Sigmoid colon (tissue), 7 donors: ENCODE data around the gene TPH2. TPM values are rescaled to one million over a fixed set of nuclear protein-coding genes. Genes with fewer than 3 reads are reported as not detected.

Source experiments
- DNase-seq: peaks from one replicate; pipeline ENCODE4 v3.0.0-alpha.2; 2019
- H3K27ac ChIP-seq, 4 donors: fragments of 200-600 bp; sonication (generic); one replicate each; pipeline ENCODE4 v1.5.1; 2016 to 2019; ENCODE audit warnings: mild to moderate bottlenecking in 1 of 4
- H3K27me3 ChIP-seq, 3 donors: fragments of 200-600 bp; sonication (generic); one replicate each; pipeline ENCODE4 v1.5.1; 2019; ENCODE audit warnings: mild to moderate bottlenecking in 1 of 3
- H3K36me3 ChIP-seq, 4 donors: fragments of 200-600 bp; sonication (generic); one replicate each; pipeline ENCODE4 v1.5.1; 2016 to 2019
- H3K4me1 ChIP-seq, 4 donors: fragments of 200-600 bp; sonication (generic); one replicate each; pipeline ENCODE4 v1.5.1; 2017 to 2019
- H3K4me3 ChIP-seq, 4 donors: fragments of 200-600 bp; sonication (generic); one replicate each; pipeline ENCODE4 v1.5.1; 2017 to 2019; ENCODE audit warnings: mild to moderate bottlenecking in 2 of 4, moderate library complexity in 1 of 4
- H3K9me3 ChIP-seq, 4 donors: fragments of 200-600 bp in 3 of 4; sonication (generic) in 3 of 4; one replicate each; pipeline versions ENCODE4 v1.5.1 to v1.6.1; 2013 to 2019
- EP300 ChIP-seq, 4 donors: sonication (generic); formaldehyde crosslinking; IDR thresholded peaks; one replicate each; pipeline ENCODE4 v1.6.1; 2017; ENCODE audit warnings: antibody characterized with exemption in 4 of 4
- POLR2A ChIP-seq, 2 donors: fragments of 450-650 bp; IDR thresholded peaks; one replicate each; pipeline ENCODE4 v1.6.1; 2016; ENCODE audit warnings: antibody characterized with exemption in 2 of 2, mild to moderate bottlenecking in 2 of 2, moderate library complexity in 2 of 2
- POLR2AphosphoS5 ChIP-seq, 4 donors: sonication (generic); formaldehyde crosslinking; IDR thresholded peaks; one replicate each; pipeline ENCODE4 v1.6.1; 2017; ENCODE audit warnings: antibody characterized with exemption in 4 of 4
- WGBS, 2 donors: extraction: QIAGEN DNeasy Blood & Tissue Kit; methylation state at CpG; one replicate each; pipeline ENCODE4 v1.1.7; 2013; 5-methylcytosine and 5-hydroxymethylcytosine counted together
- intact Hi-C: fragments of 100-400 bp; cut with DNase I; formaldehyde crosslinking; loops from one replicate; pipeline ENCODE4 v1.15.1; 2023
- polyA plus RNA-seq, 3 donors: library from polyadenylated mRNA; stranded (reverse); fragments of 200-250 nt; gene quantifications; one replicate each; pipeline ENCODE4 v1.2.3, GENCODE V29; 2013
- total RNA-seq, 4 donors: library from RNA; depleted of rRNA; stranded (reverse); fragments of >200 nt; gene quantifications; one replicate each; pipeline ENCODE4 v1.1.0, GENCODE V29; 2016
- TF ChIP-seq, protein P1 (sequence below), 4 experiments: fragments of 450-650 bp in 3 of 4; fragments of 200-600 bp in 1 of 4; IDR thresholded peaks; one replicate each; pipeline ENCODE4 v1.5.1; 2016 to 2019; ENCODE audit warnings: antibody characterized with exemption in 4 of 4, mild to moderate bottlenecking in 3 of 4, moderate library complexity in 2 of 4
- donor health status: healthy with polysubstance abuse.
- donor health status: Bipolar disorder and iron deficiency.
- donor health status: healthy.

Gene TPH2
- total and polyA plus RNA-seq, 7 donors: 0.14 to 0.55 (median 0.36) TPM; not detected in 4

GRCh38 chr12:71900091-71900490 is 38.6 kb upstream of the TPH2 start:
- no peak for DNase-seq
- TF ChIP-seq POLR2AphosphoS5 (IDR thresholded peaks at IDR 0.05) (no peak), POLR2A (IDR thresholded peaks at IDR 0.05) (no peak), EP300 (IDR thresholded peaks at IDR 0.05) (no peak)
- TF ChIP-seq, protein P1, sequence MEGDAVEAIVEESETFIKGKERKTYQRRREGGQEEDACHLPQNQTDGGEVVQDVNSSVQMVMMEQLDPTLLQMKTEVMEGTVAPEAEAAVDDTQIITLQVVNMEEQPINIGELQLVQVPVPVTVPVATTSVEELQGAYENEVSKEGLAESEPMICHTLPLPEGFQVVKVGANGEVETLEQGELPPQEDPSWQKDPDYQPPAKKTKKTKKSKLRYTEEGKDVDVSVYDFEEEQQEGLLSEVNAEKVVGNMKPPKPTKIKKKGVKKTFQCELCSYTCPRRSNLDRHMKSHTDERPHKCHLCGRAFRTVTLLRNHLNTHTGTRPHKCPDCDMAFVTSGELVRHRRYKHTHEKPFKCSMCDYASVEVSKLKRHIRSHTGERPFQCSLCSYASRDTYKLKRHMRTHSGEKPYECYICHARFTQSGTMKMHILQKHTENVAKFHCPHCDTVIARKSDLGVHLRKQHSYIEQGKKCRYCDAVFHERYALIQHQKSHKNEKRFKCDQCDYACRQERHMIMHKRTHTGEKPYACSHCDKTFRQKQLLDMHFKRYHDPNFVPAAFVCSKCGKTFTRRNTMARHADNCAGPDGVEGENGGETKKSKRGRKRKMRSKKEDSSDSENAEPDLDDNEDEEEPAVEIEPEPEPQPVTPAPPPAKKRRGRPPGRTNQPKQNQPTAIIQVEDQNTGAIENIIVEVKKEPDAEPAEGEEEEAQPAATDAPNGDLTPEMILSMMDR (IDR thresholded peaks at IDR 0.05): no peak
- Histone ChIP-seq H3K36me3 (peaks cover 0 to 88% (median 24%) of the 10 kb centered on the region in 4 donors), H3K4me3 (no peak overlapping the region), H3K4me1 (no peaks in the 10 kb centered on the region), H3K27me3 (no peaks in the 10 kb centered on the region), H3K27ac (no peak overlapping the region), H3K9me3 (no peaks in the 10 kb centered on the region)
- intact Hi-C loops: no loop called here
- 97 to 99% methylated on average over 2 of the region's 2 CpGs for WGBS, 2 donors

GRCh38 chr12:71904629-71905028 is 34.0 kb upstream of the TPH2 start:
- intact Hi-C loops: no loop called here
- Histone ChIP-seq H3K27me3 (no peaks in the 10 kb centered on the region), H3K9me3 (peaks cover 0 to under 1% (median 0%) of the 10 kb centered on the region in 4 donors), H3K36me3 (peaks cover 4 to 75% (median 11%) of the 10 kb centered on the region in 4 donors), H3K27ac (no peak overlapping the region), H3K4me3 (no peak overlapping the region), H3K4me1 (no peaks in the 10 kb centered on the region)
- no peak for DNase-seq
- 52 to 55% methylated on average over 1 of the region's 1 CpG for WGBS, 2 donors
- TF ChIP-seq POLR2AphosphoS5 (IDR thresholded peaks at IDR 0.05): no peak
- TF ChIP-seq EP300 (IDR thresholded peaks at IDR 0.05): no peak
- no peak for TF ChIP-seq POLR2A (IDR thresholded peaks at IDR 0.05)

DNA sequence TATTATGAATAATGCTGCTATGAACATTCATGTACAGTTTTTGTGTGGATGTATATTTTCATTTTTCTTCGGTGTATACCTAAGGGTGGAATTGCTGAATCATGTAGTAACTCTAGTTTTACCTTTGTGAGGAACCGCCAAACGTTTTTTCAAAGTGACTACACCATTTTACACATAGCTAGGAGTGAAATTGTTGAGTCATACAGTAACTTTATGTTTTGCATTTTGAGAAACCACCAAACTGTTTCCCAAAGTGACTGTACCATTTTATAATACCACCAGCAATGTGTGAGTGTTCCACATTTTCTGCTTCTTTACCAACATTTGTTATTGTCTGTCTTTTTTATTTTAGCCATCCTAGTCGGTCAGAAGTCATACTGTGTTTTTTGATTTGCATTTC is 3.1 kb upstream of the TPH2 start:
- H3K27me3 ChIP-seq: peaks cover 0 to 22% (median 0%) of the 10 kb centered on the region in 3 donors
- H3K4me1 ChIP-seq: no peaks in the 10 kb centered on the region
- TF ChIP-seq EP300 (IDR thresholded peaks at IDR 0.05) (no peak), POLR2A (IDR thresholded peaks at IDR 0.05) (no peak), POLR2AphosphoS5 (IDR thresholded peaks at IDR 0.05) (no peak)
- TF ChIP-seq, protein P1 (IDR thresholded peaks at IDR 0.05): no peak
- no peak overlapping the region for H3K4me3 ChIP-seq
- DNase-seq: no peak
- intact Hi-C loops: no loop called here
- WGBS, 2 donors: 61% methylated on average over 4 of the region's 4 CpGs
- no peaks in the 10 kb centered on the region for H3K36me3 ChIP-seq
- no peak overlapping the region for H3K27ac ChIP-seq
- no peaks in the 10 kb centered on the region for H3K9me3 ChIP-seq

GRCh38 chr12:71940068-71940467 is 1.4 kb downstream of the TPH2 start:
- H3K9me3 ChIP-seq: no peaks in the 10 kb centered on the region
- H3K27me3 ChIP-seq: peaks cover 0 to 28% (median 0%) of the 10 kb centered on the region in 3 donors
- H3K4me3 ChIP-seq: no peak overlapping the region
- H3K36me3 ChIP-seq: no peaks in the 10 kb centered on the region
- no peak for TF ChIP-seq POLR2A (IDR thresholded peaks at IDR 0.05)
- TF ChIP-seq POLR2AphosphoS5 (IDR thresholded peaks at IDR 0.05): no peak
- TF ChIP-seq, protein P1 (IDR thresholded peaks at IDR 0.05): no peak
- TF ChIP-seq EP300 (IDR thresholded peaks at IDR 0.05): no peak
- H3K4me1 ChIP-seq: no peaks in the 10 kb centered on the region
- no peak for DNase-seq
- intact Hi-C loops: no loop called here
- no peak overlapping the region for H3K27ac ChIP-seq

DNA sequence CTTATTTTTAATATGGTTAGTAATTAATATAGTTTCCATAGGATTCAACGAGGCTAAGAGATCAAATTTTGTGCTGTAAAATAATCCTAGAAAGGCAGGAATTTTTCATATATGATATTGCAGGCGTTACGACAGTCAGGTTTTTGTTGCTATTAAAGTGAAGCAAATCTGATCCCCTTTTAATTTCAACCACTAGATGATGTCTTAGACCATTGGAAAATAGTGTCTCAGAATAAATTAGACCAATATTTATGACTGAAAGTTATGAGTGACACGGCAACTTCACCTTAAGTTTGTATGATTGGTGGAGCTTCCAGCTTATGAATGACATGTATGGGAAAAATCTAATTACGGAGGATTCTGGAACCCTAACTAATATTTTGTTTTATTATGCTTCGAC is 2.5 kb downstream of the TPH2 start:
- no peak overlapping the region for H3K4me3 ChIP-seq
- H3K9me3 ChIP-seq: no peaks in the 10 kb centered on the region
- TF ChIP-seq, protein P1 (IDR thresholded peaks at IDR 0.05): no peak
- TF ChIP-seq POLR2A (IDR thresholded peaks at IDR 0.05): no peak
- TF ChIP-seq EP300 (IDR thresholded peaks at IDR 0.05): no peak
- no peak for TF ChIP-seq POLR2AphosphoS5 (IDR thresholded peaks at IDR 0.05)
- 76 to 86% methylated on average over 6 of the region's 6 CpGs for WGBS, 2 donors
- DNase-seq: no peak
- peaks cover 0 to 28% (median 0%) of the 10 kb centered on the region in 3 donors for H3K27me3 ChIP-seq
- H3K27ac ChIP-seq: no peak overlapping the region
- H3K36me3 ChIP-seq: no peaks in the 10 kb centered on the region
- H3K4me1 ChIP-seq: no peaks in the 10 kb centered on the region
- intact Hi-C loops: no loop called here
